ENCODE measurements around the gene CSAG3.
"Not testable (repeated sequence)": the region's sequence is repeated elsewhere in the genome, so short reads cannot be mapped to it uniquely, and the experiment has no call there.

CSAG3 gene

GRCh38 chrX:152758918-152759317, at the start of gene CSAG3:
Gene CSAG3, plus strand, starts transcription at chrX:152759218.
- DNase-seq (ENCODE audit: low spot score) = not testable (repeated sequence)

GRCh38 chrX:152713195-152713594, 45.8 kb upstream of the CSAG3 start:
- DNase-seq (ENCODE audit: low spot score) = not testable (repeated sequence)

- not testable (repeated sequence) for DNase-seq (ENCODE audit: low spot score)
Measured at GRCh38 chrX:152713815-152714787, 44.9 kb upstream of the CSAG3 start, which contains the start of gene MAGEA2B. Gene MAGEA2B, plus strand, starts transcription at chrX:152714628. Its CDS starts 2,479 bp downstream, at chrX:152717107.

GRCh38 chrX:152725409-152725808, 33.6 kb upstream of the CSAG3 start:
- DNase-seq (ENCODE audit: low spot score) = no peak

GRCh38 chrX:152733261-152733975, 25.6 kb upstream of the CSAG3 start, which contains the start of the genes CSAG1 and MAGEA12:
Gene CSAG1, minus strand, starts transcription at chrX:152733721. Its CDS starts 1,261 bp downstream, at chrX:152732460.
Gene MAGEA12, plus strand, starts transcription at chrX:152733757. Its CDS starts 2,405 bp downstream, at chrX:152736162.
- no peak for DNase-seq (ENCODE audit: low spot score)

GRCh38 chrX:152734143-152734858, 24.7 kb upstream of the CSAG3 start:
- not testable (repeated sequence) for DNase-seq (ENCODE audit: low spot score)

GRCh38 chrX:152735101-152735500, 23.9 kb upstream of the CSAG3 start:
- no peak for DNase-seq (ENCODE audit: low spot score)

- DNase-seq (ENCODE audit: low spot score) = no peak
Measured at GRCh38 chrX:152735860-152736511, 23.0 kb upstream of the CSAG3 start.

GRCh38 chrX:152736528-152736927, 22.5 kb upstream of the CSAG3 start:
- not testable (repeated sequence) for DNase-seq (ENCODE audit: low spot score)

GRCh38 chrX:152738560-152738959, 20.5 kb upstream of the CSAG3 start:
- no peak for DNase-seq (ENCODE audit: low spot score)

- not testable (repeated sequence) for DNase-seq (ENCODE audit: low spot score)
Measured at GRCh38 chrX:152753686-152754650, 5.0 kb upstream of the CSAG3 start, which contains the start of gene MAGEA2. Gene MAGEA2, minus strand, starts transcription at chrX:152753842. Its CDS starts 2,479 bp downstream, at chrX:152751363.

GRCh38 chrX:152754871-152755270, 4.1 kb upstream of the CSAG3 start:
- DNase-seq (ENCODE audit: low spot score) = not testable (repeated sequence)

- not testable (repeated sequence) for DNase-seq (ENCODE audit: low spot score)
Measured at GRCh38 chrX:152759544-152759943, 526 bp downstream of the CSAG3 start.

- not testable (repeated sequence) for DNase-seq (ENCODE audit: low spot score)
Measured at GRCh38 chrX:152761582-152761981, 2.6 kb downstream of the CSAG3 start.

GRCh38 chrX:152766562-152766961, 7.5 kb downstream of the CSAG3 start:
- DNase-seq (ENCODE audit: low spot score) = not testable (repeated sequence)

GRCh38 chrX:152769549-152770289, 10.7 kb downstream of the CSAG3 start, which contains the start of gene MAGEA6:
Gene MAGEA6, minus strand, starts transcription at chrX:152769689. Its CDS starts 2,039 bp downstream, at chrX:152767650.
- not testable (repeated sequence) for DNase-seq (ENCODE audit: low spot score)

GRCh38 chrX:152787062-152787461, 28.0 kb downstream of the CSAG3 start:
- DNase-seq (ENCODE audit: low spot score) = not testable (repeated sequence)

GRCh38 chrX:152798945-152799344, 39.9 kb downstream of the CSAG3 start:
- DNase-seq (ENCODE audit: low spot score) = no peak

- no peak for DNase-seq (ENCODE audit: low spot score)
Measured at GRCh38 chrX:152806035-152806434, 47.0 kb downstream of the CSAG3 start.

All from putamen (tissue), 1 donor.